Activated CD8-positive, alpha-beta T cell treated with anti-CD3 and anti-CD28 coated beads for 36 hours (primary cell): Measurements from ENCODE around the gene SLC35A2. TPM values are rescaled to one million over a fixed set of nuclear protein-coding genes. Genes with fewer than 3 reads are reported as not detected.

Experiments
- ATAC-seq: fragments of 200-7000 bp; cut with Tn5 transposase; one replicate; pipeline ENCODE4 v1.10.0; 2021; ENCODE audit warnings: mild to moderate bottlenecking, moderate library complexity
- CTCF ChIA-PET: fragments of 350-600 bp; sonication (Branson Sonifier 250); formaldehyde crosslinking; loops from one replicate; lab custom pipeline; 2021; ENCODE audit warnings: antibody characterized with exemption; lab: Charles Lee
- POLR2A ChIA-PET: fragments of 350-600 bp; sonication (Branson Sonifier 250); formaldehyde crosslinking; loops from one replicate; lab custom pipeline; 2021; ENCODE audit warnings: antibody characterized with exemption; lab: Charles Lee
- DNase-seq: peaks from one replicate; pipeline ENCODE4 v3.0.0-alpha.2; 2020
- H3K27ac Mint-ChIP-seq: one replicate; pipeline ENCODE4 v1.8.0; 2021; ENCODE audit warnings: mild to moderate bottlenecking, mixed read lengths
- H3K27me3 Mint-ChIP-seq: one replicate; pipeline ENCODE4 v1.8.0; 2021; ENCODE audit warnings: mixed read lengths
- H3K36me3 Mint-ChIP-seq: one replicate; pipeline ENCODE4 v1.8.0; 2021; ENCODE audit warnings: low read depth, mixed read lengths
- H3K4me1 Mint-ChIP-seq: one replicate; pipeline ENCODE4 v1.8.0; 2021; ENCODE audit warnings: low read depth, mixed read lengths
- H3K4me3 Mint-ChIP-seq: one replicate; pipeline ENCODE4 v1.8.0; 2021; ENCODE audit warnings: mild to moderate bottlenecking, moderate library complexity, mixed read lengths
- H3K9me3 Mint-ChIP-seq: one replicate; pipeline ENCODE4 v1.8.0; 2021; ENCODE audit warnings: mixed read lengths
- intact Hi-C: fragments of 100-400 bp; cut with micrococcal nuclease; formaldehyde crosslinking; loops from one replicate; pipeline ENCODE4 v1.10.0; 2022
- total RNA-seq, 2 experiments: library from RNA; stranded (reverse); gene quantifications; one replicate each; pipeline ENCODE4 v1.2.3, GENCODE V29; 2021
- TF ChIP-seq, protein P1 (sequence below): fragments of 200-600 bp; IDR thresholded peaks from one replicate; pipeline ENCODE4 v1.8.0; 2022; ENCODE audit warnings: antibody characterized with exemption, mild to moderate bottlenecking

SLC35A2 gene
- total RNA-seq, 2 experiments from 2014 or later: 14.7 to 15.0 TPM

DNA sequence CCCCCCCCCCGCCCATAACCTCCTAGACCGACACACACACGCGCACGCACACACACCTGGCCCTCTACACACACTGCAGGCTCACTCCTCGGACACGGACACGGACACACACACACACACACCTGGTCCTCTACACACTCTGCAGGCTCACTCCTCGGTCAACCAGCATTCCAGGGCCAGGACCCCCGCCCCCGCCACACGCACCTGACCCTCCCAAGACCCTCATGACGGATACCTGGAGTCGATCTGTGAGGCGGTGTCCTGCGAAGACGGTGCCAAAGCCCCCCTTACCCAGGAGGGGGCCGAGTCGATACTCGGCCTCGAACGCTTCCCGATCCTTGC is 6.8 kb upstream of the SLC35A2 start:
- Mint-ChIP-seq H3K9me3 (no peaks in the 10 kb centered on the region), H3K27me3 (no peaks in the 10 kb centered on the region), H3K4me3 (peak overlapping the region; percentile 96), H3K36me3 (peaks cover 69% of the 10 kb centered on the region), H3K4me1 (peaks cover 46% of the 10 kb centered on the region), H3K27ac (peak overlapping the region; percentile 98)
- intact Hi-C loops: no loop called here
- ChIA-PET CTCF (no interaction called here), POLR2A (interaction anchor here (1.0 to 8.2 kb wide), 2 partner anchors 20 to 21 kb away, joined by 3 to 172 read pairs; no protein-coding TSS in a partner anchor)
- DNase-seq (peak; percentile 4), ATAC-seq (no peak)
- TF ChIP-seq, protein P1, sequence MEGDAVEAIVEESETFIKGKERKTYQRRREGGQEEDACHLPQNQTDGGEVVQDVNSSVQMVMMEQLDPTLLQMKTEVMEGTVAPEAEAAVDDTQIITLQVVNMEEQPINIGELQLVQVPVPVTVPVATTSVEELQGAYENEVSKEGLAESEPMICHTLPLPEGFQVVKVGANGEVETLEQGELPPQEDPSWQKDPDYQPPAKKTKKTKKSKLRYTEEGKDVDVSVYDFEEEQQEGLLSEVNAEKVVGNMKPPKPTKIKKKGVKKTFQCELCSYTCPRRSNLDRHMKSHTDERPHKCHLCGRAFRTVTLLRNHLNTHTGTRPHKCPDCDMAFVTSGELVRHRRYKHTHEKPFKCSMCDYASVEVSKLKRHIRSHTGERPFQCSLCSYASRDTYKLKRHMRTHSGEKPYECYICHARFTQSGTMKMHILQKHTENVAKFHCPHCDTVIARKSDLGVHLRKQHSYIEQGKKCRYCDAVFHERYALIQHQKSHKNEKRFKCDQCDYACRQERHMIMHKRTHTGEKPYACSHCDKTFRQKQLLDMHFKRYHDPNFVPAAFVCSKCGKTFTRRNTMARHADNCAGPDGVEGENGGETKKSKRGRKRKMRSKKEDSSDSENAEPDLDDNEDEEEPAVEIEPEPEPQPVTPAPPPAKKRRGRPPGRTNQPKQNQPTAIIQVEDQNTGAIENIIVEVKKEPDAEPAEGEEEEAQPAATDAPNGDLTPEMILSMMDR: no peak

DNA sequence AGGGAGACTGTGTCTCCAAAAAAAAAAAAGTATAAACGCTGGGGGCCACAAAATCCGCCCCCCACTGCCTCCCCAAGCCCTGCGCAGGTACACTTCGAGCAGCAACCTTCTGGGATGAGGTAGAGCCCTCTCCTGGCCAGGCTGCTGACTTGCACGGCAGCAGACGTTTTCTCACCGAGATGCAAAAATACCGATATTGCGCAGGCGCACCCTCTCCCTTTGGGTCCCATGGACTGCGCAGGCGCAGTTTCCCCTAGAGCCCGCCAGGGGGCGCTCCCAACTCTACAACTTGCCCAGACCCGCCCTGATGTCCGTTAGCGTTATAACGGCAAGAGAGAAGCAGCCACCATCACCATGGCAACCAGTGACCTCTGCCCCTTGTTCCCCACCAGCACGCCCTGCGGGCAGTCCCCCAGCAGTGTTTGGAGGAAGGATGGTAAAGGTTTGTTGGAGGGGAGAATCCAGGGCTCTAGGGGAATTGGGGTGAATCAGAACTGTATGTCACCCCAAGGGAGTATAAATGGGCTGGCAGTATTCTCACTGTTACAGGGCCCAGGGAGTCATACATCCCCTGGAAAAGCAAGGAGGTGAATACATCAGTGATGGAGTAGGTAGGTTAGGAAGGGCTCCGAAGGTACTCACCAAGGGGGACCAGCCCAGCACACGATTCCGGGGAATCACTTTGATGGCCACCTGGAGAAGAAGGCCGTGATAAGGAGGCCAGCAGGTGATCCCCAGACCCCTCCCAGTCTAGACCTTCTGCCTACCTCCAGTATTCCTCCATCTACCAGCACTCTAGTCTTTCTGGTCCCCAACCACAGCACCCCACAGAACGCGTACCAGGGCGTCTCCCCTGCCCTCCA is 5.9 kb upstream of the SLC35A2 start:
- ATAC-seq (peak; percentile 46), DNase-seq (peak; percentile 94)
- no peaks in the 10 kb centered on the region for H3K9me3 Mint-ChIP-seq
- peaks cover 73% of the 10 kb centered on the region for H3K36me3 Mint-ChIP-seq
- peak overlapping the region; percentile 96 for H3K4me3 Mint-ChIP-seq
- H3K27ac Mint-ChIP-seq: peak overlapping the region; percentile 98
- CTCF ChIA-PET: interaction anchor here (1.1 to 1.3 kb wide), 2 partner anchors 21 to 22 kb away, joined by 3 to 5 read pairs; no protein-coding TSS in a partner anchor
- TF ChIP-seq, protein P1: peak; percentile 83
- H3K4me1 Mint-ChIP-seq: peaks cover 44% of the 10 kb centered on the region
- intact Hi-C loops: no loop called here
- POLR2A ChIA-PET: interaction anchor here (0.5 to 8.2 kb wide), 6 partner anchors 19 to 142 kb away, joined by 3 to 176 read pairs (median 9); partner anchors contain the start of gene OTUD5
- no peaks in the 10 kb centered on the region for H3K27me3 Mint-ChIP-seq

DNA sequence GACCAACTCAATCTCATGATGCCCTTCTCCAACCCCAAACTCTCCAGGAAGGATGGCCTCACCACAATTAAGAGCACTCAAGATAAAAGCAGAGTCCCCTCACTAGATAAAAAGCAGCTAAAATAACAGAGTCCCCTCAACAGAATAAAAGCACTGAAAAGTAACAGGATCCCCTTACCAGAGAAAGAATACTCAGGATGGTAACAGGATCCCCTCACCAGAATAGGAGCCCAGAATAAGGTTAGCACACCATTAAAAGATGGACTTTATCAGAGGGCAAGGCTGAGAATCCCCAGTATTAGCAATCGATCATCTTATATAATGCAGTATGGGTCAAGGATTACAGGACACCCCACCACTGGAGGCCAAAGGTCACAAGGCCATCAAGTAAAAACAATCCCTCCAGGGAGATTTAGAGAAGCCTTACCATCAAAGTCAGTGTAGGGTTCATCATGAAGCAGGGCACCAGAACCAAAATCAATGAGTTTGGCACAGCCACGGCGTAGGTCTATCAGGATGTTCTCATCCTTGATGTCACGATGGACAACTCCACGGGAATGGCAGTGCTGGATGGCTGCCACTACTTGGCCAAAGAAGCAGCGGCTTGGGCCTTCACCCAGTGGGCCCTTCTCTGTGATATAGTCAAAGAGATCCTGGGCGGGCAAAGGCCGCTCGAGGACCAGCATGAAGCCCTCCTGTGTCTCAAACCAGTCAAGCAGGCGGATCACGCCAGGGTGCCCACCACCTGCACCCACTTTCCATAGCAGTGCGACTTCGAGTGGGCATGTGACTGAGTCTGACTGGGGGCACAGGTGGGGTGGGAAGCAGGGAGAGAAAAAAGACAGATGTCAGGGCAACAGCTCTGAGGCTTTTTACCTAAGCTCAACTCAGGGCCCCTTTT is 3.4 kb upstream of the SLC35A2 start:
- DNase-seq: peak; percentile 5
- H3K27ac Mint-ChIP-seq: peak overlapping the region; percentile 98
- H3K4me1 Mint-ChIP-seq: peaks cover 38% of the 10 kb centered on the region
- peak overlapping the region; percentile 96 for H3K4me3 Mint-ChIP-seq
- ATAC-seq: no peak
- no peaks in the 10 kb centered on the region for H3K9me3 Mint-ChIP-seq
- H3K27me3 Mint-ChIP-seq: no peaks in the 10 kb centered on the region
- H3K36me3 Mint-ChIP-seq: peaks cover 64% of the 10 kb centered on the region
- intact Hi-C loops: no loop called here
- CTCF ChIA-PET: interaction anchor here (1.0 to 1.1 kb wide), 2 partner anchors 23 to 31 kb away, joined by 3 read pairs; no protein-coding TSS in a partner anchor
- POLR2A ChIA-PET: interaction anchor here (0.6 to 7.1 kb wide), 10 partner anchors 8 to 376 kb away, joined by 3 to 176 read pairs (median 4); partner anchors contain the start of genes OTUD5, PQBP1 and TIMM17B
- TF ChIP-seq, protein P1: no peak

DNA sequence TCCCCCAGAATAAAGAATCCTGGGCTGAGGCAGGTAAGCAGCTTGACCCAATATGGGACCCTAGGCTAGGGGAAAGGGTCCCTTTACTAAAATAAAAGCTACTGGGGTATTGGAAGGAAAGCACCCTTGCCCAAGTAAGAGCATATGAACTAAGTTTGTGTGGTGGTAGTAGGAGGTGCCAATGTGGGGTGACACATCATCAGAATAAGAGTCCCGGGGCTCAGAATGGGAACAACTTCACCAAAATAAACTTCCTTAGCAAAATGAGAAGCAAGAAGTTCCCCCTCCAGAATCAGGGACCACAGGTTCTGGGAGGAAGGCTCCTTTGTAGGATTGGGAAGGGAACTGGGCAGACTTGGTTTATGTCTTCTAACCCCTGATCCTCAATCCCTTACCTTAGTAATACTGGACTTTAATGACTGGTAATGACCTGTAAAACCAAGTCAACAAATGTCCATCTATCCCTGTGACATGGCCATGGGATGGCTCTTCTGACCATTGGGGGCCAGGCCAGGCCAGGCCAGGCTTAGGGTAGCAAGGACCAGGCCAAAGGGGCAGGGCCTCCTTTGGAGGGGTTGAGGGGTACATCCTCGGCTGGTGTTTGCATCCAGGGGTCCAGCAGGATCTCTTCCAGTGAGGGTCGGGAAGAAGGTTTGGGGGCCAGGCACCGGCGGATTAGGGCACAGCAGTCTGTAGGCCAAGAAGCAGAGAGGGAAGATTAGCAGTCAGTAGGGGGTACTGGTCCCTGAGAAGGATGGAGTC is 2.3 kb upstream of the SLC35A2 start:
- peaks cover 35% of the 10 kb centered on the region for H3K4me1 Mint-ChIP-seq
- ATAC-seq (no peak), DNase-seq (no peak)
- H3K4me3 Mint-ChIP-seq: peak overlapping the region; percentile 96
- H3K9me3 Mint-ChIP-seq: no peaks in the 10 kb centered on the region
- TF ChIP-seq, protein P1: no peak
- H3K36me3 Mint-ChIP-seq: peaks cover 58% of the 10 kb centered on the region
- CTCF ChIA-PET: interaction anchor here (0.6 kb wide), 1 partner anchor 15 kb away, joined by 4 read pairs; no protein-coding TSS in a partner anchor
- POLR2A ChIA-PET: interaction anchor here (0.8 to 7.1 kb wide), 5 partner anchors 10 to 40 kb away, joined by 3 to 176 read pairs (median 5); partner anchors contain the start of genes PQBP1 and TIMM17B
- H3K27ac Mint-ChIP-seq: peak overlapping the region; percentile 98
- H3K27me3 Mint-ChIP-seq: no peaks in the 10 kb centered on the region
- intact Hi-C loops: no loop called here
